Activated gamma-delta T cell (primary cell): ENCODE results near the gene EML1.
"Not testable (repeated sequence)": the region's sequence is repeated elsewhere in the genome, so short reads cannot be mapped to it uniquely, and the experiment has no call there.

Experiments used
- DNase-seq: peaks from one replicate; lab custom pipeline; 2025; lab: John Stamatoyannopoulos, UW

The EML1 gene

DNA sequence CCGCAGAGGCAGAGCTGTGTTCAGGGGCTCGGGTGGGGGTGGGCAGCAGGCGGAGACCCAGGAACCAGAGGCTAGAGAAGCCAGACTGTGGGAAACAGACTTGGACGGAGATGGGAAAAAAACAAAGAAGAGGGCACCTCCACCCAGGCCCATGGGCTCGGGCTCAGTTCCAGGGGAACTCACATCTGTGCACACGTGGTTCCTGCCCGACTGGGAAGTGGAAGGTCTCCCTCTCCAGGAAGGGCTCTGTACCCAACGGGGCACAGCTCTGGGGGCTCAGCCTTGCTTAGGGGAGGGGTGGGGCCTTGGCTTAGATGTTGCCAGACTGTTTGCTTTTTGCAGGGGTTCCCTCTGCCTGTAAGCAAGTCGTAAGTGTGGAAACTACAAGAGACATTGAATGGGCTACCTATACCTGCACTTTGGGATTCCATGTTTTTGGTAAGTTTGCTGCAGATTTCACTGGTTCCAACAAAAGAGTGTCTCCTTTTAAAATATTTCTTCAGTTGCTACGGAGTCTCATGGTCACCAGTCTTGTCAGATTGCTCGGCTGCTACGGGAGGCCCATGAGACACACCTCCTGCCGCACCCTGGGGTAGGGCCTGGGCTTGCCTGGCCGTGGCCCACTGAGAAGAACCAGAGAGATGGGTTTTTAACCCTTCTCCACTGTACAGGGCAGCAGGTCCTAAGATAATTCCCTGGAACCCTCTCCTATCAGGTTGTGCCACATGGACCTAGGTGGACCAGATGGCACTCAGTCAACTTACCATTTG lies 144.4 kb downstream of the EML1 start:
- no peak for DNase-seq

DNA sequence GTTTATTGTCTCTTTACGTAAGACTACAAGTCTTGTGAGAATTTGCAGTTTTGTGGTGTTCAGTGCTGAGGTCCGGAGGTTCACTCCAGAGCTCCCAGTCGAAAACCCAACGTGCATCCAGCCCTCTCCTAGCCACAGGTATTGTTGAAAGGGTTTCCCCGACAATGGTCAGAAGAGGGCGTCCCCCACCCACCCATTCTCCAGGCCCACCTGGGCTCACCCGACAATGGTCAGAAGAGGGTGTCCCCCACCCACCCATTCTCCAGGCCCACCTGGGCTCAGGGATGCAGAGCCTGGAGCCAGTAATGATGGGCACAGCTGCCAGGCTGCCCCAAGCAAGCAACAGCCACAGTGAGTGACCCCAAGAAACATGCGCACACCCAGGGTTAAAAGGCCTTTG lies 145.2 kb downstream of the EML1 start:
- DNase-seq, result no peak

DNA sequence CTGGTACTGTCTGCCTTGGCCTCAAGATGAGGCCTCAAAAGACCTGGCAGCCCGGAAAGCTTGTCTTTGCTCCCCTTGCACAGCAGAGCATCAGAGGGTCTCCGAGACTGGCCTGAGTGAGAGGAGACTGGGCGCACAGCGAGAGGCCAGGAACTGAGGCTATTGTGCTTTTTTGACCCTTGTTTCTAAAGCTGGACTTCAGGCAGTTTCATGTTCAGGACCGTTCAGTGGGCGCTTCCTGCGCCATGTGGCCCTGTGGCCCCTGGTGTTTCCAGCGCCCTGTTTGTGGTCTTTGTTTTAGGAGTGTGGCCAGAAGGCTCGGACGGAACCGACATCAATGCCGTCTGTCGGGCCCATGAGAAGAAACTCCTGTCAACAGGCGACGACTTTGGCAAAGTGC lies 145.7 kb downstream of the EML1 start:
- DNase-seq, result no peak

DNA sequence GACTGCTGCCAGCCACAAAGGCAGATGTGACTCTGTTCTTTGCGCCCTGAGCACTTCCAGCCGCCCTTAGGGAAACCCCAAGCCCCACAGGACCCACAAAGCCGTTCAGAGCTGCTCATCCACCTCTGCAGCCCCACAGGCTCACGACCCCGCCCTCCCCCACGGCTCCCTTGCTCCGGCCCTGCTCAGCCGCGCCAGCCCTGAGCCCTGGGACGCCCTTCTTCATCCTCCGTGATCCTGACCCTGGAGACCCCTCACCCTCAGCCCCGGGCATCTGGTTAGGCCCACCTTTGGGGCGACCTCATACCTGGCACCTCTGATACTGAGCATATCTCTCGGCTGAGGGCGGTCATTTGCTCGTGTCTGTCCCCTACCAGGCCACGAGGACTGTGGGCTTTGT lies 146.2 kb downstream of the EML1 start:
- no peak for DNase-seq

DNA sequence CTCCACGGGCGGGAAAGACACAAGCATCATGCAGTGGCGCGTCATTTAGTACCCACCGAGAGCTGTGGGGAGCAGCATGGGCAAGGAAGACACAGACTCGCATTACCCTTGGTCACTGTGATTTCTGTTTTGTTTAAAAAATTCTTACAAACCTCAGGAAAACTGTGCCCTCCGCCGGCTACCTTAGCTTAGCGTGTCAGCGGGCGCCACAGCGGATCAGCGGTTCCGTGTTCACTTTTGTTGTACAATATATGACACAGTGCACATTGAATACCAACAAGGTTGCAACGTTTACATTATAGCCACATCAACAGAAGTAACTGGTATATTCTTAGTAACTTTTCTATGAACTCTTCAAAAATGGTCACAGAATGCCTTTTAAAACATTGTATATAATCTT lies 146.9 kb downstream of the EML1 start:
- no peak for DNase-seq

DNA sequence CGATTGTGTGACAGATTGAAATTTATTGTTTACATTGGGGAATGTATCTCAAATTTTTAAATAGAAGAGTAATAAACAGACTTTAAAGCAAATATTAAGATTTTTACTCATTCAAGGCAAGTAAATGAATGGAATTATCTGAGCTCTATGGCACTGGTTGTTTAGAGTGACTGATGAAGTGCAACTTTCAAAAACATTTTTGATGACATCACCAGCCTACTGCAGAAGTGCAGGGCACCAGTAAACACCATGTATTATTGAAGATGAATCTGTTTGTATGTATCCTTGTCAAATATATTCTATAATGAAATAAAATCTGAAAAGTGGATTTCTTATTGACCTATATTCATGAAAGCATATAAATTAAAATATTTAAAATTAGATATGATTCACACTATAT lies 148.0 kb downstream of the EML1 start:
- DNase-seq, result no peak

DNA sequence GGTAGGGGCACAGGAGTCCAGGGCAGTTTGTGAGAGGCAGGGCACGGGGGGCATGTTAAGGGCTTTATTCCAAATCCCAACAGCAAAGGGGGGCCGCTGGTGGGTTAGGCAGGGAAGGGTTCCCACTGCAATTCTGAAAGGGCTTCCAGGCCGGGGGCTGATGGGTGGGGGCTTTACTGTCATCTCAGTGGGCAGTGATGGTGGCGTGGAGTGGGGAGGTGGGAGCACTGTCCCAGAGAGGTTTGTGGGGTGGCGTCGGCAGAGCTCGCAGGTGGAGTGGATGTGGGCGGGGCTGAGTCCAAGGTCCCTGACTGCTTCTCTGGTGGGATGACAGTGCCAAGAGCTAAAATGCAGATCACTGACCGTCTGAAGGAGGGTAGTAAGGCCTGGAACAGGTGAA lies 150.4 kb downstream of the EML1 start:
- no peak for DNase-seq

DNA sequence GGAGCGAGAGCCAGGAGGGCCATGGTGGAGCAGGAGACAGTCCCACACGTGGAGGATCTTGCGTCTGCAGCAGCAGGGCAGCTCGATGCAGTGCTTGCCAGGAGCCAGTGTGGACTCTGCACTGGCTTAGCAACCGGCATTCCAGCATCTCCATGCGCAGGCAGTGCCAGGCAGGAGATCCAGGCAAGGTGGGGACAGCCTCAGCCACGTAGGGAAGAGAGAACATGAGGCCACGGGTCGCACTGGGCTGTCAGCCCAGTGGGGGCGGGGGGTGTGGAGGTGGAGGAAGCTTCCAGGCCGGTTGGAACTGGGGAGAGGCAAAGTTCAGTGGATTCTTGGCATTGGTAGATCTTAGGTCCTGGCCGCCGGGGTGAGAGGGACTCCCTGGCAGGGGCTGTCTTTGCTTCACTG lies 151.0 kb downstream of the EML1 start:
- no peak for DNase-seq

DNA sequence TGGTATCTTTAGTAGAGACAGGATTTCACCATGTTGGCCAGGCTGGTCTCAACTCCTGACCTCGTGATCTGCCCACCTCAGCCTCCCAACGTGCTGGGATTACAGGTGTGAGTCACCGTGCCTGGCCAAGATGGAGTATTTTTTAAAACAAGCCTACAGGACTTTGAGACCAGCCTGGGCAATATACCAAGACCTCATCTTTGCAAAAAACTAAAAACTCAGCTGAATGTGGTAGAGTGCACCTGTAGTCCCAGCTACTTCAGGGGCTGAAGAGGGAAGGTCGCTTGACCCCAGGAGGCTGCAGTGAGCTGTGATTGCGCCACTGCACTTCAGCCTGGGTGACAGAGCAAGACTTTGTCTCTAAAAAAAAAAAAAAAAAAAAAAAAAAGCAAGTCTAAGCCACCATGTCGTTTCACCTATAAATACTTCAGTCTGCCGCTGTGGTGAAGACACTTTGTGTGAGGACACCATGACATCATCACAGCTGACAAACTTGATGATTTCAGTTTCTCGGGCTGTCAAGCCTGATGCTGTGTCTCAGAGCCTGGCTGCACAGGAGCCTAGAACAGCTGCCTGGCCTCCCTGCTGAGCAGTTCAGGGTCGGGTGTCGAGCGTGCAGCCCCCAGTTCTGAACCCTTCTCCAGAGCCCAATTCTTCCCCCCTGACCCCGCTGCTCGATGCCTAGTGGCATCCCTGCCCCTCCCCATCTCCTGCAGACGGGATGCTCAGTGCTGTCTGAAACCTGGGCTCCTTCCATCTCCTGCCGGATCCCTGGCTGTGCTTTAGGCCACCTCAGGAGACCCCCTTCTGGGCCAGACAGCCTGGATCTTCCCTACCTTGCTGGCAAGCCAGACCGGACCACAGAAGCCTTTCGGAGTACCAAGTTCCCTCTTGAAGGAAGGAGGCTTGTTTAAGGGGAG lies 152.8 kb downstream of the EML1 start:
- no peak for DNase-seq

DNA sequence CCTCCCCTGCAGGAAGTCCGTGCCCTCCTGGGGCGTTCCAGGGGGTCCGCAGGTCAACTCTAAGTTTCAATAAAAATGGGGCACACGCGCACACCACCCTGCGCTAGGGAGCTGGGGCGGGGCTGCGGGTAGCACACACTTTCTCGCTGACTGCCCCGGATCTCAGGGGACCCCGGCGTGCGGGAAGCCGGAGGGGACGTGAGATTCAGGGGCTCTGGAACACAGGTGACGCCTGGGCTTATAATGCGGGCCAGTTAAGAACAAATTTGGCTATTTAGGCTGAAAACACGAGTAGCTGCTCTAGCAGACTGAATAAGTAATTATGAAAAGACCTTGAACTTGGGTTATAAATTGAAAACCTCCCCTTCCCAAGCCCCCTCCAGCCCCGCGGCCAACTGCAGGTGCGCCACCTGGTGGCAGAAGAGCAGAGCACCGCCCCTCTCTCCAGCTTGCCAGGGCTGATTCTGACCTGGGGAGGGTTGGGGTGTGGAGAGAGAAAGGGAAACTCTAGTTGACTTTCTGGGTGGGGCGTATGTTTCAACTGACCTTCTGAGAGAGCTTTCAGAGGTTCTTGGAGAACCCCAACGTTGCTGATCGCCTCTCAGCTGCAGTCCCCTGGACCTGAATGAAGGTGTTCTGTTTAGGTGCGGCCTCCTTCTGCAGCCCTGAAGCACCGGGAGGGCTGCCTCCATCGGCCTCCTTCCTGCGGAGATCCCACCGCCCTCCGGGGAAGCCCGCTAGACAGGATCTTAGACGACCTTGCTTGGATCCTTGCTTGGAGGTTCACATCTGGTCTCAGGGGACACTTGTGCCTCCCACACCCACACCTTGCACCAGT lies 153.7 kb downstream of the EML1 start:
- DNase-seq, result no peak

DNA sequence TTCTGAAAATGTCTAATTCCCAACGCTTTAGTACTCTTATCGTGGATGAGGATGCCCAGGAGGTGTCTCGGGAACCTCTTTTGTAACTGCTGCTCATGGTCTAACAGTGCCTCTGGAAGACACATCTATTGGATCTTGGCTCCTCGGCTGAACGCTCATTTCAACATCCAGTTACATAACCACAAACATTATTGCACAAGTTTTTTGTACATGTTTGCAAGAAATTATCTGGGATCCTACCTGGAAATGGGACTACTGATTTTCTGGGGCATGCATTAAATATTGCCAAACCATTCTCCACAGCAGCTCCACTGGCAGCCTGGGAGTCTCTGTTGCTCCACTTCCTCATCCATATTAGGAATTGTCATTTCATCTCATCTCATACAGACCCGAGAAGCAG lies 154.5 kb downstream of the EML1 start:
- no peak for DNase-seq

DNA sequence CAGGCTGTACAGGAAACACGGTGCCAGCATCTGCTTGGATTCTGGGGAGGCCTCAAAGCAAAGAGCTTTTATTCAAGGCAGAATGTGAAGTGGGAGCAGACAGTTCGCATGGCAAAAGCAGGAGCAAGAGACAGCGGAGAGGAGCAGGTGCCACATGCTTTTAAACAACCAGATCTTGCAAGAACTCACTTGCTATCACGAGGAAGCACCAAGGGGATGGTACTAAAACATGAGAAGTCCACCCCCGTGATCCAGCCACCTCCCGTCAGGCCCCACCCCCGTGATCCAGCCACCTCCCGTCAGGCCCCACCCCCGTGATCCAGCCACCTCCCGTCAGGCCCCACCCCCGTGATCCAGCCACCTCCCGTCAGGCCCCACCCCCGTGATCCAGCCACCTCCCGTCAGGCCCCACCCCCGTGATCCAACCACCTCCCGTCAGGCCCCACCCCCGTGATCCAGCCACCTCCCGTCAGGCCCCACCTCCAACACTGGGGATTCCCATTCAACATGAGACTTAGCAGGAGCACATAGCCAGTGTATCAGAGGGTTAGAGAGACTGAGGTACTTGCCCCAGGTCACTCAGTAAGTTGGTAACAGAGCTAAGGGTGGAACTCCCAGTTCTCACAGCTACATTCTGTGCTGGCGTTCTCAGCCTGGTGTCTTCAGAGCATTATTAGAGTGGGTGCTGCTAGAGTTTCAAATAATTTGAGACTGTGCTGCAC lies 156.0 kb downstream of the EML1 start:
- not testable (repeated sequence) for DNase-seq

DNA sequence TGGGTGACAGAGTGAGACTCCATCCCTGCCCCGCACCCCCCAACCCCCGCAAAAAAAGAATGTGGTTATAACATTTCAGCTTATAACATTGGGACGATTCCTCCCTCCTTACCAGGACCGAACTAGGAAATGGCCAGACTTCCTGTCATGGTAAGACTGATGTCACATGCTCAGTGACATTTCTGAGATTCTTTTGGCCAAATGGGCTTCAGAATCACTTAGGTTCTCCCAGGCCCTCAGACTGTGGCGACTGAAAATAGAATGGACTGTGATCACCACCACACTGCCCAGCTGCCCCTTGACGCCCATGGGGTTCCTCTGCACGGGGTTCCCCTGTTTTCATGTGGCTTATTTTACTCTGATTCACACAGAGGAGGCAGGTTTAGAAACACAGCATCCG lies 157.0 kb downstream of the EML1 start:
- no peak for DNase-seq

DNA sequence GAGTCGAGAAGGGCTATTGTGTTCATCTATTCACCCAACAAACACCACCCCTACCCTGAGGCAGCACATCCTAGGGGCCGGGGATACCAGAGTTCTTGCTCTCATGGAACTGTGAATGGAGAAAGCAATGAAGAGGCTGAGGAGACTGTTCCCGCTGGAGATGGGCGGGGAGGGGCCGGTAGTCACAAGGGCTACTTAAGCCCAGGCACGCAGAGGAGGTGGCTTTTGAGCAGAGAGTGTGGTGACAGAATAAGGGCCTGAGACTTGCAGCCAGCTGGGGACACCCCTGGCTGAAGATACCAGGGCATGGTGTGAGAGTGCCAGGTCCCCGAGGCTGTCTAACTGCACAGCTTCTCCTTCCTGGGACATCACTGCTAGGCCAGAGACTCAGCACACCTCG lies 157.9 kb downstream of the EML1 start:
- no peak for DNase-seq

DNA sequence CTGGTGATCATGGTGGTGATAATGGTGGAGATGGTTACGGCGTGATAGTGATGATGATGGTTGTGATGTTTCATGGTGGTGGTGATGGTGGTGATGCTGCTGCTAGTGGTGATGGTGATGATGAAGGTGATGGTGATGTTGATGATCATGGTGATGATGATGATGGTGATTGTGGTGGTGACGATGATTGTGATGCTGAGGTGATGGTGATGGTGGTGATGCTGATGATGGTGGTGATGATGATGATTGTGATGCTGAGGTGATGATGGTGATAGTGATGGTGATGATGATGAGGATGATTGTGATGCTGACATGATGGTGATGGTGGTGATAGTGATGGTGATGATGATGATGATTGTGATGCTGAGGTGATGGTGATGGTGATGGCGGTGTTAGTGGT lies 158.8 kb downstream of the EML1 start:
- DNase-seq, result no peak

DNA sequence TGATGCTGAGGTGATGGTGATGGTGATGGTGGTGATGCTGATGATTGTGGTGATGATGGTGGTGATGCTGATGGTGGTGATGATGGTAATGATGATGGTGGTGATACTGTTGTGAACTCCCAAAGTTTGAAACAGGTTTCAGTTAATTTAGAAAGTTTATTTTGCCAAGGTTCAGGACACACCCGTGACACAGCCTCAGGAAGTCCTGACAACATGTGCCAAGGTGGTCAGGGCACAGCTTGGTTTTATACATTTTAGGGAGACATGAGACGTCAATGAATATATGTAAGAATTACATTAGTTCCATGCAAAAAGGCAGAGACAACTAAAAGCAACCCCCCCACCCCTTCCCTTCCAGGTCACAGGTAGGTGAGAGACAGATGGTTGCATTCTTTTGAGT lies 159.2 kb downstream of the EML1 start:
- DNase-seq, result no peak

DNA sequence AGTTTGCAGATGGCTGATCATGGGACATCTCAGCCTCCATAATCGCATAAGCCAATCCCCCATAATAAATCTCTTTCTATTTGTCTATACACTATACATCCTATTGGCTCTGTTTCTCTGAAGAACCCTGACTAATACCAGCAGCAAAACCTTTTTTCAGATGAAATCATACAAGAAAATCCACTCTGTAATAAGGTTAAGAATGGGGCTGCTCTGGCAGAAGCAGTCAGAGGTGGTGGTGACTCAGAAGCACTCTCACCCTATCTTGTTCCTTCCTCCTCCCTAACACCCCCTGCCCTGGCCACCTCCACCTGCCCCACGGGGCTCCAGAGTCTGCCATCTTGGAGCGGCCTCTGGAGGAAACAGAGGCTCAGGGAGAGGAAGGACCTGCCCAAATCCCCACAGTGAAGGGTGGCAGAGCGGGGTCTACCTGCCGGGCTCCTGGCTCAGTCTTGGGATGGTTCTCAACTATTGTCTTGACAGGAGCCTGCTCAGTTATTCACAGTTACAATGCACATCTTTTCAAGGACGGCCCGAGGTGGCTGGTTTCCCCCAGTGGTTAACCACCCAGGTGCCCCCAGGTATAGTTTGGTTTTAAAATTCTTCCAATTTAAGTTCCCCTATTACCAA lies 162.7 kb downstream of the EML1 start:
- no peak for DNase-seq

DNA sequence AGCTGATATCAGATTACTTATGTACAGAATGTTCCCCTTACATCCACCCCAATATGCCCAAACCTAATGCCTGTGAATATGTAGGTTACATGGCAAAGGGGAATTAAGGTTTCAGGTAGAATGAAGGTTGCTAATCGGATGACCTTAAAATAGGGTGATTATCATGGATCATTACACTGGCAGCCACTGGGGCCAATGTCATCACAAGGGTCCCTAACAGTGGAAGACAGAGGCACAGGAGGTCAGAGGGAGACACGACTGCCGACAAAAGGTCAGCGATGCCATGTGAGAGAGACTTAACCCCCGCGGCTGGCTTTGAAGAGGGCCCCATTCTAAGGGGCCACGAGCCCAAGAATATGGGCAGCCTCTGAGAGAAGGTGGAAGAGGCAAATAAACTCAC lies 165.2 kb downstream of the EML1 start:
- DNase-seq, result no peak

DNA sequence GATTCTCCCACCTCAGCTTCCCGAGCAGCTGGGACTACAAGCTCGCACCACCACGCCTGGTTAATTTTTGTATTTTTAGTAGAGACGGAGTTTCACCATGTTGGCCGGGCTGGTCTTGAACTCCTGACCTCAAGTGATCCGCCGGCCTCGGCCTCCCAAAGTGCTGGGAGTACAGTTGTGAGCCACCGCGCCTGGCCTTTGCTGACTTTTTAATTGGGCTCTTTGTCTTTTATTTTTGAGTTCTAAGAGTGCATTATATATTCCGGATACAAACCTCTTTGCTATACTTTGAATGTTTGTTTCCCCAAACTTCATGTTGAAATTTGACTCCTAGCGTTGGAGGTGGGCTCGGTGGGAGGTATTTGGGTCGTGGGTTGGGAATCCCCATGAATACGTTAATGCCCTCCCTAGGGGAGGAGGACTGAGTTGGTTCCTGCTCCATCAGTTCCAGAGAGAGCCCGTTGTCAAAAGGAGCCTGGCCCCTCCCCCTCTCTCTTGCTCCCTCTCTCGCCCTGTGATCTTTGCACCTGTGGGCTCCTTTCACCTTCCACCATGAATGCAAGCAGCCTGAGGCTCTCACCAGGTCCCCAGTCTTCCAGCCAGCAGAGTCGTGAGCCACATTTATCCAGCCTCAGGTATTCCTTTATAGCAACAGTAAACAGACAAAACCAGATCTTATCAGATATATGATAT lies 168.8 kb downstream of the EML1 start:
- no peak for DNase-seq

DNA sequence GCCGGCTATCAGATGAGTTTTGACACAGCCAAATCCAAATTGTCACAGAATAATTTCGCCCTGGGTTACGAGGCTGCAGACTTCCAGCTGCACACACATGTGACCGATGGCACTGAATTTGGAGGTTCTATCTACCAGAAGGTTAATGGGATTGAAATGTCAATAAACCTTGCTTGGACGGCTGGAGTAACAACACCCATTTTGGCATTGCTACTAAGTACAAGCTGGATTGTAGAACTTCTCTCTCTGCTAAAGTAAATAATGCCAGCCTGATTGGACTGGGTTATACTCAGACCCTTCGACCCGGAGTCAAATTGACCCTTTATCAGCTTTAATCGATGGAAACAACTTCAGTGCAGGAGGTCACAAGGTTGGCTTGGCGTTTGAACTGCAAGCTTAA lies 171.8 kb downstream of the EML1 start:
- no peak for DNase-seq
